T1000 (cell line): ENCODE results near the gene TMEM183A.
"Not testable (repeated sequence)": the region's sequence is repeated elsewhere in the genome, so short reads cannot be mapped to it uniquely, and the experiment has no call there.

Source experiments
- DNase-seq: peaks from one replicate; lab custom pipeline; 2025; ENCODE audit warnings: mixed read lengths; lab: John Stamatoyannopoulos, UW

The TMEM183A gene, protein sequence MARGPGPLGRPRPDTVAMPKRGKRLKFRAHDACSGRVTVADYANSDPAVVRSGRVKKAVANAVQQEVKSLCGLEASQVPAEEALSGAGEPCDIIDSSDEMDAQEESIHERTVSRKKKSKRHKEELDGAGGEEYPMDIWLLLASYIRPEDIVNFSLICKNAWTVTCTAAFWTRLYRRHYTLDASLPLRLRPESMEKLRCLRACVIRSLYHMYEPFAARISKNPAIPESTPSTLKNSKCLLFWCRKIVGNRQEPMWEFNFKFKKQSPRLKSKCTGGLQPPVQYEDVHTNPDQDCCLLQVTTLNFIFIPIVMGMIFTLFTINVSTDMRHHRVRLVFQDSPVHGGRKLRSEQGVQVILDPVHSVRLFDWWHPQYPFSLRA

DNA sequence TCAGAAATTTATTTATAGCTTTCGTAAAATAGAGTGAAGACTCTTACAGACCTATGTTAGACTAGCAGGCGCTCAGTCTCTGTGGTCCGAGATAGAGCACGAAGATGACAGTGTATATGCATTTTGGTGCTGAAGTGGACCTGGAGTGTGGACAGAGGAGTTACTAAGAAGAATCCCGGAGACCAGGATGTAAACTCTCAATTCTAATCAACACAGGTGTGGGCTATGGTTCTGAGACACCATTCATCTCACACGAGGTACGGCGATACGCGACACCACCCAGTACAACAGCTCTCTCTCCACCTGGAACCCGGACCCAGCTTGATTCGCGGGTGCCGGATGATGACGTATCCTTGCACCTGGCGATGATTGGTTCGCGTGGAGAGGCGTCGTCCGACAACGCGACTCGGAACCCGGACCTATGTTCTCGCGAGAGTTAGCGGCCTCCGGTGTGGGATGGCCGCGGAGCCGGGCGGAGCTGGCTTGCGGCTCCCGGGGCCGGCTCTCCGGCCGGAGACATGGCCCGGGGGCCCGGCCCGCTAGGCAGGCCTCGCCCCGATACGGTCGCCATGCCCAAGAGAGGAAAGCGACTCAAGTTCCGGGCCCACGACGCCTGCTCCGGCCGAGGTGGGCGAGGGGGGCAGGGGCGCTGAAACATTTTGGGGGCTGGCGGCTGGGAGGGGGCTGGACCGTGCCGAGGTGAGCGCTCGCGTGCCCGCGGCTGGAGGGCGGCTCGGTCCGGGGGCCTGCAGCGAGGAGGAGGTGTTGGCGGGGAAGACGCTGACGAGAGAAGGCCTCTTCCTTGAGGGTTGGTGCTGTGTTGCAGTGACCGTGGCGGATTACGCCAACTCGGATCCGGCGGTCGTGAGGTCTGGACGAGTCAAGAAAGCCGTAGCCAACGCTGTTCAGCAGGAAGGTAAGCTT lies at the start of gene TMEM183A:
Gene TMEM183A, plus strand, starts transcription at position 427 of the 924 bp plus-strand sequence. Its CDS starts 92 bp downstream, at position 519.
- DNase-seq, result peak; percentile 92

DNA sequence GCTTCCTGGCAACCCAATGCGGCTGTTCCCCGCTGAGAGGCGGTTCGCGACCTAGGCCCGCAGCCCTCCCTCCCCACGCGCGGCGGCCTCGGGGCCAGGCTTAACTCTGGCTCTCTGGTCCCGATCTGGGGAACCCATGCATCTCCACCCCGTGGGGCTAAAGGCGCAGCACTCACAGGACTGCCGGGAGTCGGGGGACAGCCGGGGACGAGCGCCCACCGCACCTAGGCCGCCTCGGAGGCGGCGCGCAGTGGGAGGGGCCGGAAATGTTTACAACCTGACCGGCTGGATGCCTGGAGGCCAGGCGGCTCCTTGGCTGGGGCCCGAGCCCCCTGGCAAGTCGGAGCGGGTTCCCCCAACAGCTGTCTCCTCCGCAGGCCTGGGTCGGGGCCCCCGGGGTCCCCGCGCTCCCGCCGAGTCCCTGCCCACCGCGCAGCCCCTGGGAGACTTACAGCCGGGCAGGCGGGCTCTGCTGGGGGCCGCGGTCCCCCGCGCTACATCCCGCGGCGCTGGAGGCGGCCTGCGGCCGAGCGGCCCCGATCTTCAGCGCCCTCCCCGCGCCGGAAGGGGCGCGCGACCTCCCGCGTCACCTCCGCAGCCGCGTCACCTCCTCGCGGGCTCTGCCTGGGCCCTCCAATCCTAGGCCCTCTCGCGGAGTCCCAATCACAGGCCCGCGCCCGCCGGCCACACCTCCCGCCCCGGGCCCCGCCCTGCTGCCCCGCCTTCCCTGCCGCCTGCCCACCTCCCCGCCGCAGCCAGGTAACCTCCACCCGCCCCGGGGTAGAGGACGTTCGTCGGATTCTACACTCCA lies 49.2 kb upstream of the TMEM183A start, which contains the start of gene ADIPOR1:
Gene ADIPOR1, minus strand, starts transcription at position 580 of the 811 bp plus-strand sequence. CDS start 7,242 bp downstream, outside the sequence.
- DNase-seq, result peak; percentile 70

DNA sequence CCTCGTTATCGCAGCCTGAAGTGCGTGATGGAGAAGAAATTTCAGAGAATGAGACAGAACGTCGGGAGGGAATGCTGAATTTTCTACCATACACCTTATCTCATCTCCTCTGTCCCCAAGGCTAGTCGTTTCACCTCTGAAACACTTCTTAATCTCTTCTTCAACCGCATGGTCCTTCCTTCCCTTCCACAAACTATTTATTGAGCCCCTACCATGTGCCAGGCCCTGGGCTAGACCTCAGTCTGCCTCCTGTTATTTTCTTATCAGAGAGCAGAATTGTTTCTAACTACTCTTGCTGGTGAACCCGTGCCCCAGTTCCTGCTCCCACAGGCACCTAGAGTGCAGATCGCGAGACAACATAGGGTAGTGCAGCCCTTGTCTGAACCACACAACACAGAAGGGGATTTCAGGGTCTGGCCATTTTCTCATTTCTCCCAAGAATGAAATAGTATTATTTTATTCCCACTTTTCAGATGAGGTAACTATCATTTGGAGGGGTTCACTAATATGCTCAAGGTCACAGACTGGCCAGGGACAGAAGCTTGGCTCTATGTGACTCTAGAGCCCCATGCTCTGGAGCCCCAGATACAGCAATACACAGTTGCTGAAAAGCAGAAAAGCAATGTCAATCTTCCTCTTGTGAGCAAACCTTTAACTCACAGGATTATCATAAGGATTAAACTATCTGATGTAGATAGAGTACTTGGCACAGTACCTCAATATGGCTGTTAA lies 48.5 kb upstream of the TMEM183A start:
- DNase-seq, result no peak

DNA sequence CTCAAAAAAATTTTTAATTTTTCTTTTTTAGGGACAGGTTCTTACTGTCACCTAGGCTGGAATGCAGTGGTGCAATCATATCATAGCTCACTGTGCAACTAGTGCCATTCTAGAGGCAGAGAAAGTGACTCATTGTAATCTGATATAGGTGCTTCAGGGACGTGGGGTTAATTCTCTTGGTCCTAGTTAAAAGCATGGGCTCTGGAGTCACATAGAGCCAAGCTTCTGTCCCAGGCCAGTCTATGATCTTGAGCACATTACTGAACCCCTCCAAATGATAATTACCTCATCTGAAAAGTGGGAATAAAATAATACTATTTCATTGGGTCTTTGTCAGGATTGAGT lies 47.9 kb upstream of the TMEM183A start:
- DNase-seq, result no peak

DNA sequence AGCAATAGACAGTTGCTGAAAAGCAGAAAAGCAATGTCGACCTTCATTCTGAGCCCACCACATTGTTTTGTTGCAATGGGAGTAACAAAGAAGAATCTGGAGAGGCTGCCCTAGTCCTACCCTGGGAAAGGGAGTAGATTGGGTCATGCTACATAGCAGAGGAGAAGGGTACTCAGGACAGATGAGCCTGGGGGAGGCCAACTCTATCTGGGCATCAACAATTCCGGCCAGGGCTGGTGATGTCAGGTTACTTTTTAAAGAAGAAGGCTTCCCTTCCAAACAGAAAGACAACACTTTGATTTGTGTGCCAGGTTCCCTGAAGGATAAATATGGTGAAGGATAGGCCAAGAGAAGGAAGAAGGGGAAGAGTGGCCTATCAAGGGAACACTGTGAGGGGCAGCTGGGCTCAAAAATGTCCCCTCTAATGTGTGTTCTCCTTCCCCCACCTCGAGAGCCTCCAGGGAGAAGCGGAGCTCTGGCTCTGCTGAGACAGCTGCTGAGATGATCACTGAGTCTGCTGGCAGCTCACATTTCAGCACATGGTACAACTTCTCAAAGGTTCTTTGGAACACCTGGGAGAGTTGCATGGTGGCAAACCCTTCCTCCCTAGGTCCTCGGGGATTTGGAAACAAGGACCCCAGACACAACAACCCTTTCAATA lies 45.8 kb upstream of the TMEM183A start:
- no peak for DNase-seq

DNA sequence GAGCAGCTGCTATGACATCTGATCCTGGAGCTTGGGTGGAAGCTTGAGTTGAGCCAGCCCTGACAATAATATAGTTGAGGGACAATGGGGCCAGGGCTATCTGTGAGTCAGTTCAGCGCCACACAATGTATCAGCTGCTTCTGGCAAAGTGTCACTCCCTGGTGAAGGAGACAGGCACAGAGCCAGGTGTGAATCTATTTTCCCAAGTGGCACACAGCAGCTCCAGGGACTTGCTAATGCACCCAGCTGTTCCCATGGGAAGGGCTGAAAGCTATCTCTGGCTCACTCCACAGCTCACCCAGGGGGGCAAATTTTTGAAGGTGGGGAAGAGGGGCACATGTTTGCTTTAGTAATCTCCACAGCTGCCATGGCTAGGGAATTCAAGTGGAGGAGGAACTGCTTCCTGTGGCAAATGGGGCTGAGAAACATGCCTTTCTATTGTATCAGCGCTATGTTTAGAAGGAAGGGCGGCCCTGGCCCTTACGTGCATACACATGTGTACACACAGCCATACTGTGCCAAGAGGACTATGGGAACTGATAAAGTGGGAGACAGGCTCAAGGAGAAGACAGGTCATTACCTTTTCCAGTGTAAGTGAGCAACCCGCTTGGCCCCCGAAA lies 42.3 kb upstream of the TMEM183A start:
- DNase-seq, result no peak

DNA sequence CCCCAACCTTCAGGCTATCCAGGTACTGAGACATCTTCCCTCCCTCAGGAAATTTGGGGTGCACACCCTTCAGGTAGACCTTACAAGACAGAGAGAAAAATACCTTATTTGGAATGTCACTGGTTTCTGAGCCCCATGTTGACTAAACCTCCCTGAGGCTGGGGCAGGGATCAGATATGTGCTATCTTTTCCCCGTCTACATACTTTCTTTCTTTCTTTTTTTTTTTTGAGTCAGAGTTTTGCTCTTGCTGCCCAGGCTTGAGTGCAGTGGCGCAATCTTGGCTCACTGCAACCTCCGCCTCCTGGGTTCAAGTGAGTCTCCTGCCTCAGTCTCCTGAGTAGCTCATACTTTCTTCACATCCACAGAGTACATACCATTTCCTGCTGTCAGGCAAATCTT lies 41.8 kb upstream of the TMEM183A start:
- no peak for DNase-seq

DNA sequence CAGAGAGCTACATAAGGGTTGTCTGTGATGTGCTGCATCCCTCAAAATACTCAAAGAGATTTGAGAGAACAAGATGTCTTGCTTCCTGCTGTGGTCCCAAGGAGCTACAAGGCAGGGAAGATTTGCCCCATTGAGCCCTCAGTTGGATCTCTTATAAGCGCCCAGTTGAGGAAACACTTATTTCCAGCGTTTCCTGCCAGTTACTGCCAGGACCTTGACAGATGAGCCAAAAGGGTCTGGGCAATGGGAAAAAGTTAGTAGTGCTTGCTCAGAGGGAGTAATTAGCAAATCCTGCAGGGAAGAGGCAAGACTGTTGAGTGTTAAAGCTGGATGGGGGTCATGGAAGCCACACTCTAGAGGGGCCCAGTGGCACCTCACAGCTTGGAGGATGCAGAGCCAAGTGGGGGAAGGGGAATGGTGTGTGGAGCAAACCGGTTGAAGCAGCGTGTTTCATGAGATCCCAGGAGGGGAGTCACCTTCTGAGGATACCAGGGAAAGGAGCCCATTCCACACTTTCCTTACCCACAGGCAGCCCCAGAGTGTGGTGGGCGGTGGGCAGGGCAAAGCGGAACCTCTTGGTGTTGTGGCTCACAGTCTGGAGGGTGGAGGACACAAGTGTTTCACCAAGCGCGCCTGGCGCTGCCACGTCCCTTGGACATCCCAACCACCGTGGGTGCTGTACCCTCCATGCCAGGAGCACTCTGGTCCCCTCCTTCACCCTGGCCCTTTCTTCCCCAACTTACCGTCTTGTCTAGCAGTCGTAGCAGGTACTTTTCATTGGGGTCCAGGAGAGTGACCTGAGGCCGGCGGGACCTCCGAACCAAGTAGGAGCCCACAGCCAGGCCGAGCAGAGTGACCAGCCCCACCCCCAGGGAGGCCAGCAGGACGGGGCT lies 40.9 kb upstream of the TMEM183A start:
- no peak for DNase-seq

DNA sequence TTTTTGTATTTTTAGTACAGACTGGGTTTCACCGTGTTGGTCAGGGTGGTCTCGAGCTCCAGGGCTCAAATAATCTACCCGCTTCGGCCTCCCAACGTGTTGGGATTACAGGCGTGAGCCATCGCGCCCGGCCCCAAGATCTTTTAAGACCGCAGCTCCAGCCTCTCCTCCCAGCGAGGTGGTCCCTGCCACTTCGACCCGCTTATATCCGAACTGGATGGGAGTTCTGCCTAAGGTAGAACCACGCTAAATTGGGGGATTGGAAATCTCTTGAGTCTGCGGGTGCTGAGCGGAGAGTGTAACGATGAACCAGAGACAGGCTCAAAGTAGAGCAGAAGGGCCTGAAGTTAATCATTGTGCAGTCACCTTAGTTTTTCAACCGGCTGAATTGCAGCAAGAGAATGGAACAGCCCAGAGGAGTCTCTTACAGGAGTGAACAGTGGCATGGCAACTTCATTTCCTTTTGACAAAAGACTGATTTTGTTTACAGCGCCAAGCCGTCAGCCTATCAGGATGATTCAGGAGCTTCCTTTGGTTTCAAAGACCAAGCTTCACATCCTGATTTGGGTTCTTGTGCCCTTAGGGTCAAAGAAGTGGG lies 39.4 kb upstream of the TMEM183A start:
- no peak for DNase-seq

DNA sequence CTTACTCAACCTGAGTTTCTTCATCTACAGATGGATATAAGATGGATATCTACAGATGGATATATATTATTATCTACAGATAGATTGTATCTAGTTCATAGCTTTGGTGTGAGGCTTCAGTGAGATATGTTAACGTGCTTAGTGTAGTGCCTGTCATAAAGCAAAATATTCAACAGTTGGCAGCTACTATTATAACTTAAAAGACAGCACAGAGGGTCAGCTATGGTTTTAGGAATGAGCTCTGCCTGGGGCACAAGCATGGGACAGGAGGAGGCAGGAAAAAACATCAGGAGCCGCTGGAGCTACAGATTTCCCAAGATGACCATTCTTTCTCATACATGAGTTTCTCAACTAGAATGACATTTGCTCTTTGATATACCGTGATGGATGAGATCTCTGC lies 38.8 kb upstream of the TMEM183A start:
- no peak for DNase-seq

DNA sequence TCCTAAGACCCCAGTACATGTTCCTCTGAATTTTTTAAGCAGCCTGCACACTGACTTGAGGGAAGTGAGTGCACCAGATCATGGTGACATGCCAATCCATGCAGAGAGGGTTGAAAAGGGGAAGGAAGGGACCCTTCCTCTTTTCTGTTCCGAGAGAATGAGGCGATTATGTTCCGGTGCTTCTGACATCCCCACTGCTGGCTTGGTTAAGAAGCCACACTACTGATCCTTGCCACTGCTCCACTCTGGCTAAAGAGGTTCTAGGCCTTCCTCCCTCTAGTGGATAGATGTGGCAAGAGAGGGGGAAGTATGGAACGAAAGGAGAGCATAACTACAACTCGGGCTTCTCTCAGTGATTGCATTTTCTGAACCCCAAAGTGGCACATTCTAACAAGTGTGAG lies 38.3 kb upstream of the TMEM183A start:
- DNase-seq, result no peak

DNA sequence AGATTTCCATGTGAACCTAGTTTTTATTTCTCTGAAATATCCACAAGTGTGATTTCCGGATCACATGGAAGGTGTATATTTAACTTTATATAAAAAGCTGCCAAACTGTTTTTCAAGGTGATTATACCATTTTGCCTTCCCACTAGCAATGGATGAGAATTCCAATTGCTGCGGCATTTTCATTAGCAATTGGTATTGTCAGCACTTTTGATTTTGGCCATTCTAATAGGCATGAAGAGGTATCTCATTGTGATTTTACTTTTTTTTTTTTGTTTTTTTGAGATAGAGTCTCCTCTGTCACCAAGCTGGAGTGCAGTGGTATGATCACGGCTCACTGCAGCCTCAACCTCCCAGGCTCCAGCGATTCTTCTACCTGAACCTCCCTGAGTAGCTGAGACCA lies 35.1 kb upstream of the TMEM183A start:
- DNase-seq, result no peak

DNA sequence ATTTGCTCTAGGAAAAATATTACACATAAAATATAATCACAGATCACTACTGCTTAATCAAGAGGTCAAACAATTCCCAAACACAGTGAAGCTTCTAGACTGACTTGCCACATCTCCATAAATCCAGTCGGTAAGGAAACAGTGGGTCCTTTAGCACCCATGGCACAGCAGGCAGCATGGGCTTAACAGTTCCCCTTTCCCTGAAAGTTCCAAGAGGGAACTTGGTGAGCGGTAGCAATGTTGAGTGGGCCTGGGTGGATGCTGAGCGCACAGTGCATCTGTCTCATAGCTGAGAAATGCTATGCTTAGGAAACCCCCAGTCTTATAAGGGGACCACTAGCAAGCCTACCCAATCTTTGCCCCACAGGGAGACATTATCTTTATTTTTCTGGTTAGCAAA lies 32.3 kb upstream of the TMEM183A start:
- DNase-seq, result no peak

DNA sequence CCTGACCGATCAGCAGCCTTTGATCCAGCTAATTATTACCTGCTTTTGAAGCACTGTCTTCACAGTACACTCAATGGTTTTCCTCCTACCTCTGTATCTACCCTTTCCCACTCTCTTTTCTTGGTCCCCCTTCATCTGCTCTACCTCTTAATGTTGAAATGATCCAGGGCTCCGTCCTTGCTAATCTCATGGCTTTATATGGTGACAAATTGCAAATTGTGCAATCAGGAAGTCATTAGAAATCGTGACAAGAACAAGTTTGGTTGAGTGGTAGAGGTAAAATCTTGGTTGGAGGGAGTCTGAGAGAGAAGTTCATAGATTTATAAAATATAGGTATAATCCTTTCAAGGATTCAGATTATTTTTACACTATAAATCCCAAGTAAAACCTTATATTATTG lies 30.5 kb upstream of the TMEM183A start:
- no peak for DNase-seq

DNA sequence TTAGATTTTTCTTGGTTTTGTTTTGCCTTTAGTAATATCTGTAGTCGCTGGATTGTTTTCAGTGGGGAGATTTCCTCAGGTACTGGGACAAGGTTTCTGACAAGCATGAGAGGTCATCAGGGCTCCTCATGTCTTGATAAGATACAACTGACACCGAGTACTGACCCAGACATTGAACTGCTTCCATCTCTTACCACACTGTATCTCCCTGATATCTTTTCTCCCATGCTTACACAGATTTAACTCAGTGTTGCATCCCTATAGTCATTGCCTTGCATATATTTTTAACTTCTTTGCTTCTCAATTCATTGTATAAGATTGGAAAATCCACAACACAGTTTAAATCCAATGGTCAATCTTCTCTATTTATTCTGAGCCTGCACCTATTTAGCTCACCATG lies 27.7 kb upstream of the TMEM183A start:
- no peak for DNase-seq

DNA sequence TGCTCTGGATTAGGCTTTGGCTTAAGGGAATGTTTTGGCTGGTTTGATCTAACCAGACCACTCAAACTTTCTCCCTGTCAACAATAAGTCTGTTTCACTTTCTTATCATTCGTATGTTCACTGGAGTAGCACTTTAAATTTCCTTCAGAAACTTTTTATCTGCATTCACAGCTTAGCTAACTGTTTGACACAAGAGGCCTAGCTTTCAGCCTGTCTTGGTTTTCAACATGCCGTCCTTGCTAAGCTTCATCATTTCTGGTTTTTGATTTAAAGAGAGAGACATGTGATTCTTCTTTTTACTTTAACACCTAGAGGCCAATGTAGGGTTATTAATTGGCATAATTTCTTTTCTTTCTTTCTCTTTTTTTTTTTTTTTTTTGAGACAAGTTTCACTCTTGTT lies 25.2 kb upstream of the TMEM183A start:
- no peak for DNase-seq

DNA sequence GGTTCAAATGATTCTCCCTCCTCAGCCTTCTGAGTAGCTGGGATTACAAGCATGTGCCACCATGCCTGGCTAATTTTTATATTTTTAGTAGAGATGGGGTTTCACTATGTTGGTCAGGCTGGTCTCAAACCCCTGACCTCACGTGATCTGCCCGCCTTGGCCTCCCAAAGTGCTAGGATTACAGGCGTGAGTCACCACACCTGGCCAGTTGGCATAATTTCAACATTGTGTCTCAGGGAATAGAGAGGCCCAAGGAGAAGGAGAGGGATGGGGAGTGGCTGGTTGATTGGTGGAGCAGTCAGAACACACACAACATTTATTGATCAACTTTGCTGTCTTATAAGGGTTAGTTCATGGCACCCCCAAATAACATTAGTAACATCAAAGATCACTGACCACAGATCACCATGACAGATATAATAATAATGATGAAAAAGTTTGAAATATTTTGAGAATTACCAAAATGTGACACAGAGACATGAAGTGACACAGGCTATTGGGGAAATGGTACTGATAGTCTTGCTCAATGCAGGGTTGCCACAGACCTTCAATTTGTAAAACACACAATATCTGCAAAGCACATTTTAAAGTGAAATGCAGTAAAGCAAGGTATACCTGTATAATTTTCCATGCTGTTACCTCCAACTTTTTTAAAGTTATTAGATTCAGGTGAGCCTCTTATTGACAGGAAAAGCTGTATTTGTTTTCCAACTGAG lies 24.3 kb upstream of the TMEM183A start:
- no peak for DNase-seq

DNA sequence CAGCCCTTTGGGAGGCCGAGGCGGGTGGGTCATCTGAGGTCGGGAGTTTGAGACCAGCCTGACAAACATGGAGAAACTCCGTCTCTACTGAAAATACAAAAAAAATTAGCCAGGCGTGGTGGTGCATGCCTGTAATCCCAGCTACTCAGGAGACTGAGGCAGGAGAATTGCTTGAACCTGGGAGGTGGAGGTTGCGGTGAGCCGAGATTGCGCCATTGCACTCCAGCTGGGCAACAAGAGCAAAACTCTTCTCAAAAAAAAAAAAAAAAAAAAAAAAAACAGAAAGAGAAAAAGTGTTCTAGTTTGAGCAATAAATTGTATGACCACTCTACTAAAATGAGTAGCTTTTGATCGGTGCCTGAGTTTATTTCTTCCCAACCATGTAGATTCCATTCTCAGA lies 21.1 kb upstream of the TMEM183A start:
- DNase-seq, result not testable (repeated sequence)
